Measurements from ENCODE around the gene AP1B1.
"Not testable (repeated sequence)": the region's sequence is repeated elsewhere in the genome, so short reads cannot be mapped to it uniquely, and the experiment has no call there.

The AP1B1 gene

DNA sequence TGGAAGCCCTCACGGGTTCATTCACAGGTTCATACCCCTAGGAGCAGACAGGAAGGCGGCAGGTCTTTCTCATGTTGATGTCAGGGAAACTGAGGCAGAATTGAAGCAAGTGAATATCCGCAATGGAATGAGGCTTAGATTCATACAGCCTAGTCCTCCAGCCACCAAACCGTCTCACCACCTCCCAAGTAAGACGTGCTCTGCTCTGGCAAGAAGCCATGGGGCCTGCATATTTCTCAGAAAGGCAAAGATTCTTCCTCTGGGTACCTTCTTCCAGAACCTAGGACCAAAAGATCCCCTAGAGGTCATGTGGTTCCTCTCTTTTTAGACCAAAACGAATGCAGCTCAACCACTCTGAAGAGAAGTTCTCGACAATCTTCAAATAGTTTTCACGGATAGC is 1.7 kb downstream of the AP1B1 start:
- DNase-seq (ENCODE audit: low spot score): no peak

DNA sequence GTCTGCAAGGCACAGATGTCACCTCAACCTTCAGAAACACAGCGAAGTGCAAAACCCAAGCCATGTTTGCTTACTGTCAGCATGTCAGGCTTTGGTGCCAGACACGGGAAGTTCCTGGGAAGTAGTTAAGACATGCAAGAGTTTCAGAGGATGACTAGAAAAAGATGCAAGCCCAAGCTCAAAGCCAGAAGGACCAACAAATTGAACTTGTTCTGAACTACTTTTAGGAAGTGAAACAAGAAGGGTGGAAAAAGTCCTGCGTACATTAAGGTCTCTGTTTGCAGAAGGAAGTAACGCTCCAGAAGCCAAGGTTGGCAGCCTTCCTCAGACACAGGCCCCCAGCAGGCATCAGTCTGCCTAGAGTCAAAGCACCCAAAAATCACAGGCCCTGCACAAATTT is 2.6 kb downstream of the AP1B1 start:
- no peak for DNase-seq (ENCODE audit: low spot score)

- DNase-seq (ENCODE audit: low spot score): no peak
Observed at GRCh38 chr22:29385151-29385704, 3.1 kb downstream of the AP1B1 start.

DNA sequence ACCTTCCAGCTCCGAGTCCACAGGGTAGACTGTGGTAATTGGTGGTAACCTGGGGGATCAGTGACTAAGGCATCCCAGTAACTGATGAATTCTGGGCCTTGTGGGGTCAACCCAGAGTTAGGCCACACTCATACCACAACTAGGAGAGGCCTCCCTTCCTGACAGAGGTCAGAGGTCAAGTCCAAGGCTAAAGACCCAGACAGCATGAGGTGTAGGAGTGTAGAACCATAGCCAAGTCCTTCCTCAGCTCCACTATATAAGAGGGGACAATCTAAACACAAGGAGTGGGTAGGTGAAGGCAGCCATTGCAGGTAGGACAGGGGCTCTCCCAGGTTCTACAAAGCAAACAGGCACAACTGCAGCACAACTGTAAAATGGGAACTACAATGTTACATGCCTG is 4.6 kb downstream of the AP1B1 start:
- no peak for DNase-seq (ENCODE audit: low spot score)

DNA sequence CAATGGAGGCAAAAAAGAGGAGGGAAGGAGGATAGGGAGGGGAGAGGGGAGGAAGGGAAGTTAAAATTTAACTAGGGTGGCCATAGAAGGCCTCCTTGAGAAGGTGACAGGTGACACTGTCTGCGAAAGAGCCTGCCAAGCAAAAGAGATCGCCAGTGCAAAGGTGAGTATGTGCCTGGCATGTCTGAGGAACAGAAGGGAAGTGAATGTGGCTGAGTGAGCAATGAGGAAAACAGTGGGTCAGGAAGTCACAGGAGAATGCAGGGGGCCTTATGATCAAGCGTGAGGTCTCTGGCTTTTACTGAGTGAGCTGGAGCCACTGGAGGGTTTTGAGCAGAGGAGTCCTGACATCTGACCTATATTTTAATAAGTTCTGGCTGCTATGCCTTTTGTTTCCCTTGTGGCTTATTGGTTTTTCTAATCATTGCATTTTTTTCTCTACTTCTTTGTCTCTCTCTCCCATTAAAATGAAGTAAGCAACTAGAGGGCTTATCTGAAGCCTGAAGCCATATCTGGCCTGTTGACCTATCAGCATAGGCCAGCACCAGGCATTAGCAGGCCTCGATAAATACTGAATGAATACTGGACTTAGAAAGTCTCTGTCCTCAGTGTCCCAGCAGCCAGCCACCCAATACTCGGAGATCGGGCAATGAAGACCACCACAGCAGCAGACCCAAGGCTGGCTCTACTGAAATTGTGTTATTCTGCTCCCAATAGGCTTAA is 5.6 kb downstream of the AP1B1 start:
- DNase-seq (ENCODE audit: low spot score): no peak

DNA sequence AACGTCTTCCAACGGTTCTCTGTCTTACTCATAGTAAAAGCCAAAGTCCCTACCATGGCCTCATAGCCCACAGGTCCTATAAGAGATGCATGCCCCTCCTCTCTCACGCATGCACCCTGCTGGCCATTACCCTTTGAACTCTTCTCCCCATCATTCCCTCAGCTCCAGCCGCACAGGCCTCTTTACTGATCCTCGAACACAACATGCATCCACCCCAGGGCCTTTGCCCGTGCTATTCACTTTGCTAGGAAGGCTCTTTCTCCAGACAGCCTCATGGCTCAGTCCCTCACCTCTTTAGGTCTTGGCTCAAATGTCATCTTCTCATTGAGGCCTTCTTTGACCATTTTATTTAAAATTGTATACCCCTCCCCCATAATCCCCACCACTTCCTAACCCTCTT is 7.5 kb downstream of the AP1B1 start:
- no peak for DNase-seq (ENCODE audit: low spot score)

- no peak for DNase-seq (ENCODE audit: low spot score)
Observed at GRCh38 chr22:29380032-29380781, 8.2 kb downstream of the AP1B1 start.

- DNase-seq (ENCODE audit: low spot score): no peak
Observed at GRCh38 chr22:29379258-29379657, 9.1 kb downstream of the AP1B1 start.

- DNase-seq (ENCODE audit: low spot score): no peak
Observed at GRCh38 chr22:29377979-29378378, 10.4 kb downstream of the AP1B1 start.

GRCh38 chr22:29376705-29377104 is 11.7 kb downstream of the AP1B1 start:
- not testable (repeated sequence) for DNase-seq (ENCODE audit: low spot score)

DNA sequence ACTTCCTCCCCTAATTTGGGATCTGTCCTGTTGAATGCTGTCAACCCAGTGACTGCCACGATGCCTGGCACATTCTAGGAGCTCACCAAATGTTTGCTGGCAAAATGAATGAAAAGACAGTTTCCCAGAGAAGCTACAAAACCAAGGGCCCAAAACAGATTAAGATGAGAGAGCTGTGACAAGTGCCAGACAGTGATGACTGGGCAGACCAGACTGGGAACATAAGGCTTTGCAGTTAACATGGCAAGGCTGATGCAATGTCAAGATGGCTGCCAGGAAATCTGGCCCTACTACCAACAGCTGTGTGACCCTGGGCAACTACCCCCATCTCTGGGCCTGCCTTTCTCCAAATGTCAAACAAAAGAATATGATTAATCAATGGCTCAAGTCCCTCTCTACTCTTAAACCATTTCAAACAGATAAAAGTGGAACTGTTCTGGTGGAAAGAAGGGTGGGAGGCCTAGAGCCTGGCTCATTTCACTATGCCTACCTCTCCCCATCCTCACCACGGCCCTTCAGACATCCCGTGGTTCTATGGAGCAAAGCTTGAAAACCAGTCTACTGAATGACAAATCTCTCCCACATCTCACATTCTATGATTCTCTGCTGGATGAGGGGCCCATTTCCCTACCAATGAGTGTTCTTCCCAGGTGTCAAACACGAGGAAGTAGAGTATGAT is 12.8 kb downstream of the AP1B1 start:
- DNase-seq (ENCODE audit: low spot score): no peak

GRCh38 chr22:29374806-29375205 is 13.6 kb downstream of the AP1B1 start:
- not testable (repeated sequence) for DNase-seq (ENCODE audit: low spot score)

- DNase-seq (ENCODE audit: low spot score): no peak
Observed at GRCh38 chr22:29374401-29374800, 14.0 kb downstream of the AP1B1 start.

GRCh38 chr22:29370537-29370936 is 17.8 kb downstream of the AP1B1 start:
- DNase-seq (ENCODE audit: low spot score): no peak

DNA sequence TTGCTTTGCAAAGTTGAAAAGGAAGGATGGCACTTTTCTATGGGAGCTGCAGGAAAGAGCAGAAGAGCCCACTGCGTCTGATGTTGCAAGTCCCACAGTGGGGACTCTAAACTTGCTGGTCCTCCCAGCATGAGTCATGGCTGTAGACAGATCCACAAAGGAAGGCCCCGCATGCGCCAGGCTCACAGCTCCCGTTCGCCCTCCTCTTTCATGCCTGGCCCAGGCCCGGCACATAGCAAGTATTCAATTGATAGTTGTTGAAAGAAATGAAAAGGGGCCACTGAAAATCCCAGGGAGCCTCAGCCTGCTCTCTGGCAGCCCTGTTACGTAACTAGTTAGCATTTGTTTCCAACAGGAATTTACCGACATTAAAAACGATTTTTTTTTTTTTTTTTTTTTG is 18.9 kb downstream of the AP1B1 start:
- DNase-seq (ENCODE audit: low spot score): no peak

GRCh38 chr22:29359469-29359868 is 28.9 kb downstream of the AP1B1 start:
- no peak for DNase-seq (ENCODE audit: low spot score)

GRCh38 chr22:29357193-29357890 is 31.0 kb downstream of the AP1B1 start:
- not testable (repeated sequence) for DNase-seq (ENCODE audit: low spot score)

DNA sequence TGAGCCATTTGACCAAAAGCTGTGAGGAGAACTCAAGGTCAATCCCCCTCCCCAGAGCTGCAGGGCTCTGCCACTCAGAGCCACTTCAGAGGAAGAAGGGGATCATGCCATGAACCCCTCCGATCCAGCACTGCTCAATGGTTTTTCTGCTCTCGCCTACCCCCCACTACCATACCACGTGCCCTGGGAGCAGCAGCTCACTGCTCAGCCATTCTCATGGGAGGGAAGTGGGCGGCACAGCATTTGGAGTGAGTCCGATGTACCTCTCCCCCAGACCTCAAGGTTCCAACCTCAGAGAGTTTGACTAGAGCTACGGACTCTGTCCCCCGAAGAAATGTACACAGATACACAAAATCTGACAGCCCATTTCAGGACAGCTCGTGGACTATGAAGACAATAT is 34.5 kb downstream of the AP1B1 start:
- DNase-seq (ENCODE audit: low spot score): no peak

DNA sequence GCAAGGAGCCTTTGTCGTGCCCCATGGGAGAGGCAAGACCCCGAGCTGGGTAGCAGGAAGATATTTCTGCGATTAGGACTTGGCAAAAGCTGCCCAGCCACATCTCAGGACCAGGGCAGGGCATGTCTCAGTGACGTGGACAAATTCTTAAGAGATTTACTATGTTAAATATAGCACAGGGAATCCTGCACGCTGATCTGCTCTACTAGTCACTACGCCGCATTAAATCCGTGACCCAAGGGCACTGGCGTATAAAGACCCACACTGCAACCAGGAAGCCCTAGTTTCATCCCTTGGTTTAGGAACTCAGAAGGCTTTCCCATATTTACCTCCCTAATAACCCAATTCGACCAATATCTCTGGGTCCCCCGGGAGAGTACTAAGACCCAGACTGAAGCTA is 35.1 kb downstream of the AP1B1 start:
- no peak for DNase-seq (ENCODE audit: low spot score)

- DNase-seq (ENCODE audit: low spot score): no peak
Observed at GRCh38 chr22:29352778-29353177, 35.6 kb downstream of the AP1B1 start.

GRCh38 chr22:29351891-29352290 is 36.5 kb downstream of the AP1B1 start:
- no peak for DNase-seq (ENCODE audit: low spot score)

GRCh38 chr22:29351042-29351441 is 37.3 kb downstream of the AP1B1 start:
- DNase-seq (ENCODE audit: low spot score): no peak

Data from CD4-positive, alpha-beta T cell treated with Interleukin-6 at 100 ng/mL for 8 hours (primary cell).